ENCODE data around the gene MYOM3. TPM values are rescaled to one million over a fixed set of nuclear protein-coding genes. Genes with fewer than 3 reads are reported as not detected.

MYOM3 gene
- total RNA-seq, 1 donor from 2014 or later: 1.2 TPM

- TF ChIP-seq CTCF (IDR thresholded peaks at IDR 0.05): no peak
- Histone ChIP-seq H3K4me3 (no peak overlapping the region), H3K9me3 (no peaks in the 10 kb centered on the region), H3K27ac (peak overlapping the region in 1 of 2 donors; percentile 37), H3K4me1 (peaks cover 0 to 15% of the 10 kb centered on the region in 2 donors), H3K27me3 (no peaks in the 10 kb centered on the region), H3K36me3 (no peaks in the 10 kb centered on the region)
- intact Hi-C loops (cut with DNase I): no loop called here
- no peak for DNase-seq (ENCODE audit: low spot score in 2 of 2)
Measured at GRCh38 chr1:24101796-24102586, 9.9 kb downstream of the MYOM3 start.

- H3K4me1 ChIP-seq: peaks cover 0 to 15% of the 10 kb centered on the region in 2 donors
- H3K4me3 ChIP-seq: no peak overlapping the region
- no peak for DNase-seq (ENCODE audit: low spot score in 2 of 2)
- no peaks in the 10 kb centered on the region for H3K36me3 ChIP-seq
- TF ChIP-seq CTCF (IDR thresholded peaks at IDR 0.05): no peak
- intact Hi-C loops (cut with DNase I): no loop called here
- no peaks in the 10 kb centered on the region for H3K27me3 ChIP-seq
- H3K27ac ChIP-seq: no peak overlapping the region
- H3K9me3 ChIP-seq: no peaks in the 10 kb centered on the region
Measured at GRCh38 chr1:24100945-24101737, 10.8 kb downstream of the MYOM3 start.

- Histone ChIP-seq H3K27me3 (no peaks in the 10 kb centered on the region), H3K27ac (no peak overlapping the region), H3K36me3 (no peaks in the 10 kb centered on the region), H3K9me3 (no peaks in the 10 kb centered on the region), H3K4me1 (peaks cover 0 to 15% of the 10 kb centered on the region in 2 donors), H3K4me3 (no peak overlapping the region)
- DNase-seq (ENCODE audit: low spot score in 2 of 2): no peak
- intact Hi-C loops (cut with DNase I): no loop called here
- TF ChIP-seq CTCF (IDR thresholded peaks at IDR 0.05): no peak
Measured at GRCh38 chr1:24098943-24099638, 12.8 kb downstream of the MYOM3 start.

GRCh38 chr1:24098102-24098501 is 13.8 kb downstream of the MYOM3 start:
- Histone ChIP-seq H3K9me3 (no peaks in the 10 kb centered on the region), H3K27me3 (no peaks in the 10 kb centered on the region), H3K27ac (no peak overlapping the region), H3K4me3 (no peak overlapping the region), H3K36me3 (no peaks in the 10 kb centered on the region), H3K4me1 (peaks cover 0 to 10% of the 10 kb centered on the region in 2 donors)
- intact Hi-C loops (cut with DNase I): no loop called here
- TF ChIP-seq CTCF (IDR thresholded peaks at IDR 0.05): no peak
- DNase-seq (ENCODE audit: low spot score in 2 of 2): no peak

GRCh38 chr1:24097663-24098062 is 14.3 kb downstream of the MYOM3 start:
- intact Hi-C loops (cut with DNase I): no loop called here
- H3K4me3 ChIP-seq: no peak overlapping the region
- no peak for TF ChIP-seq CTCF (IDR thresholded peaks at IDR 0.05)
- no peak for DNase-seq (ENCODE audit: low spot score in 2 of 2)
- peaks cover 0 to 6% of the 10 kb centered on the region in 2 donors for H3K4me1 ChIP-seq
- no peaks in the 10 kb centered on the region for H3K27me3 ChIP-seq
- H3K27ac ChIP-seq: no peak overlapping the region
- H3K9me3 ChIP-seq: no peaks in the 10 kb centered on the region
- H3K36me3 ChIP-seq: no peaks in the 10 kb centered on the region

Measured in ascending aorta (tissue), 2 donors.